Stomach (tissue), 9 donors: ENCODE data around the gene PKP1. TPM values are rescaled to one million over a fixed set of nuclear protein-coding genes. Genes with fewer than 3 reads are reported as not detected.

ENCODE experiments used
- DNase-seq, 2 donors: peaks; one replicate each; pipeline versions ENCODE4 v3.0.0 to v3.0.0-alpha.2; 2013 to 2019
- H3K27ac ChIP-seq, 5 donors: fragments of 200-600 bp in 4 of 5; sonication (generic) in 4 of 5; one replicate each; pipeline ENCODE4 v1.5.1; 2013 to 2019; ENCODE audit warnings: mild to moderate bottlenecking in 1 of 5, moderate library complexity in 1 of 5
- H3K27me3 ChIP-seq, 3 donors: fragments of 200-600 bp; sonication (generic); one replicate each; pipeline ENCODE4 v1.5.1; 2017 to 2019; ENCODE audit warnings: mixed run types in 1 of 3
- H3K36me3 ChIP-seq, 4 donors: fragments of 200-600 bp; sonication (generic); 1 replicate in 3 of 4; 2 replicates in 1 of 4; pipeline ENCODE4 v1.5.1; 2016 to 2019
- H3K4me1 ChIP-seq, 4 donors: fragments of 200-600 bp; sonication (generic); one replicate each; pipeline ENCODE4 v1.5.1; 2016 to 2019
- H3K4me3 ChIP-seq, 4 donors: fragments of 200-600 bp; sonication (generic) in 3 of 4; one replicate each; pipeline ENCODE4 v1.5.1; 2016 to 2019; ENCODE audit warnings: mild to moderate bottlenecking in 1 of 4
- H3K9me3 ChIP-seq, 4 donors: fragments of 200-600 bp; sonication (generic); one replicate each; pipeline ENCODE4 v1.5.1; 2016 to 2019
- CTCF ChIP-seq, 7 experiments: fragments of 450-650 bp in 4 of 7; fragments of 200-600 bp in 3 of 7; sonication (generic) in 3 of 7; IDR thresholded peaks; one replicate each; pipeline ENCODE4 v1.5.1; 2016 to 2019; ENCODE audit warnings: antibody characterized with exemption in 7 of 7, control low read depth in 2 of 7, mild to moderate bottlenecking in 1 of 7
- EP300 ChIP-seq: sonication (generic); formaldehyde crosslinking; IDR thresholded peaks from one replicate; pipeline ENCODE4 v1.6.1; 2017; ENCODE audit warnings: antibody characterized with exemption
- POLR2A ChIP-seq, 4 donors: fragments of 450-650 bp; IDR thresholded peaks; one replicate each; pipeline ENCODE4 v1.6.1; 2016; ENCODE audit warnings: antibody characterized with exemption in 4 of 4, control low read depth in 2 of 4, mild to moderate bottlenecking in 1 of 4, moderate library complexity in 1 of 4
- POLR2AphosphoS5 ChIP-seq, 3 donors: sonication (generic); formaldehyde crosslinking; IDR thresholded peaks; one replicate each; pipeline ENCODE4 v1.6.1; 2016; ENCODE audit warnings: antibody characterized with exemption in 3 of 3
- WGBS, 5 donors: extraction: QIAGEN DNeasy Blood & Tissue Kit in 3 of 5; methylation state at CpG; one replicate each; pipeline versions ENCODE4 v1.1.5 to v1.1.7; 2013 to 2018; 5-methylcytosine and 5-hydroxymethylcytosine counted together
- intact Hi-C: fragments of 100-400 bp; cut with DNase I; formaldehyde crosslinking; loops from one replicate; pipeline ENCODE4 v1.15.1; 2023; ENCODE audit warnings: low total_unique reads
- polyA plus RNA-seq, 3 donors: library from polyadenylated mRNA; stranded (reverse); fragments of 200-250 nt; gene quantifications; one replicate each; pipeline ENCODE4 v1.2.3, GENCODE V29; 2013
- total RNA-seq, 5 donors: library from RNA; depleted of rRNA; stranded (reverse); fragments of >200 nt; gene quantifications; one replicate each; pipeline versions ENCODE4 v1.1.0 to v1.2.3, GENCODE V29; 2014 to 2016
- donor health status: healthy with polysubstance abuse.
- donor health status: Bipolar disorder and iron deficiency.
- donor health status: healthy.

Gene PKP1
- total and polyA plus RNA-seq, 8 donors, result under 0.01 to 42.2 (median 0.40) TPM; not detected in 2

DNA sequence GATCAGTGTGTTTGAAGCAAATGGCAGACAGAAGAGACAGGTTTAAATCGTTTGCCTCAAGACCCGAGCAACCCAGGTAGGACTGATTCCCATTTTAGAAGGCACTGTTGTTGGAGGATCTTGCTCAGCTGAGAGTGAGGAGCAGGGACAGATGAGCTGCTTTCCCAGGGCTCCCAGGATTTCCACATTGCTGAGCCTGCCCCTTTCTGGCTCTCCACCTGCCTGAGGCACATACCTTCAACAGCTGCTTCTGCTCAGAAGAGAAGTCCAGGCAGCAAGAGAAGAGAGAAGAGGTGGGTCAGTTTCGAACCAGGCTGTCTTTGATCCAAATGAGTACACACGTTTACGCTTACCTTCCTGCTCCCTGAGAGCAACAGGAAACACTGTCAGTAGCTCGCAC is 88.5 kb downstream of the PKP1 start:
- no peak overlapping the region for H3K4me3 ChIP-seq
- intact Hi-C loops, result no loop called here
- H3K9me3 ChIP-seq, result no peaks in the 10 kb centered on the region
- DNase-seq, result no peak
- H3K27me3 ChIP-seq, result peaks cover 0 to 89% (median 39%) of the 10 kb centered on the region in 3 donors
- no peaks in the 10 kb centered on the region for H3K36me3 ChIP-seq
- WGBS, 5 donors, result 47 to 58% (median 51%) methylated on average over 6 of the region's 6 CpGs
- no peak overlapping the region for H3K27ac ChIP-seq
- TF ChIP-seq CTCF (IDR thresholded peaks at IDR 0.05) (no peak), POLR2AphosphoS5 (IDR thresholded peaks at IDR 0.05) (no peak), EP300 (no peak)
- no peaks in the 10 kb centered on the region for H3K4me1 ChIP-seq

DNA sequence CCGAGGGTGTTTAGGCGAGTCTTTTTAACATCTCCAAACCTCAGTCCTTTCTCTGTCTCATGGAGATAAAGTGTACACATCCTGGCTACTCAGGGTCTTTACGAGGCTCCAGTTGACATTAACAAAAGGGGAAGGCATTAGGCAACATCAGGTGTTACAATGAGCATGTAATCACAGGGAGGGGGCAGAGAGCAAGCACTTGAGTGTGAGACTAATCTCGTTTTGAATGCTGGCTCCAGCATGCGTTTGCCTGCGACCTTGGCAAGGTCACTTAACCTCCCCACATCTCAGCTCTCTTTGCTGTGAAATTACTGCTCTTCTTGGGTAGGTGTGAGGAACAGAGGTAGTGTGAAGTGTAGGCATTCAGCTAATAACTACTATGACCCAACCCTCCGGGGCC is 91.1 kb downstream of the PKP1 start:
- H3K36me3 ChIP-seq, result no peaks in the 10 kb centered on the region
- no peak overlapping the region for H3K27ac ChIP-seq
- no peaks in the 10 kb centered on the region for H3K9me3 ChIP-seq
- TF ChIP-seq POLR2A (IDR thresholded peaks at IDR 0.05), result no peak
- no peak for TF ChIP-seq CTCF (IDR thresholded peaks at IDR 0.05)
- no peak for TF ChIP-seq EP300
- TF ChIP-seq POLR2AphosphoS5 (IDR thresholded peaks at IDR 0.05), result no peak
- DNase-seq, result no peak
- 19 to 32% (median 24%) methylated on average over 6 to 7 of the region's 7 CpGs for WGBS, 5 donors
- intact Hi-C loops, result no loop called here
- no peak overlapping the region for H3K4me3 ChIP-seq
- no peaks in the 10 kb centered on the region for H3K4me1 ChIP-seq
- peaks cover 0 to 72% (median 30%) of the 10 kb centered on the region in 3 donors for H3K27me3 ChIP-seq

- WGBS, 5 donors, result 31 to 62% (median 56%) methylated on average over 3 to 4 of the region's 4 CpGs
- H3K36me3 ChIP-seq, result no peaks in the 10 kb centered on the region
- DNase-seq, result no peak
- H3K27me3 ChIP-seq, result peaks cover 0 to 64% (median 24%) of the 10 kb centered on the region in 3 donors
- no peak overlapping the region for H3K4me3 ChIP-seq
- intact Hi-C loops, result no loop called here
- no peak overlapping the region for H3K27ac ChIP-seq
- peaks cover 0 to 6% (median 0%) of the 10 kb centered on the region in 4 donors for H3K4me1 ChIP-seq
- H3K9me3 ChIP-seq, result no peaks in the 10 kb centered on the region
- TF ChIP-seq POLR2A (IDR thresholded peaks at IDR 0.05) (no peak), CTCF (IDR thresholded peaks at IDR 0.05) (no peak), POLR2AphosphoS5 (IDR thresholded peaks at IDR 0.05) (no peak), EP300 (no peak)
These were observed 91.9 kb downstream of the PKP1 start for GRCh38 chr1:201375169-201375568.

- Histone ChIP-seq H3K4me1 (peaks cover 0 to 8% (median under 1%) of the 10 kb centered on the region in 4 donors), H3K27ac (no peak overlapping the region), H3K9me3 (no peaks in the 10 kb centered on the region), H3K36me3 (no peaks in the 10 kb centered on the region), H3K27me3 (peaks cover 0 to 55% (median 24%) of the 10 kb centered on the region in 3 donors), H3K4me3 (no peak overlapping the region)
- TF ChIP-seq POLR2AphosphoS5 (IDR thresholded peaks at IDR 0.05) (no peak), EP300 (no peak), POLR2A (IDR thresholded peaks at IDR 0.05) (no peak), CTCF (IDR thresholded peaks at IDR 0.05) (no peak)
- WGBS, 5 donors, result 13 to 31% (median 26%) methylated on average over 4 of the region's 4 CpGs
- intact Hi-C loops, result no loop called here
- no peak for DNase-seq
These were observed 92.8 kb downstream of the PKP1 start for GRCh38 chr1:201376107-201376463.
